Measurements from ENCODE around the gene SUN3. TPM values are rescaled to one million over a fixed set of nuclear protein-coding genes. Genes with fewer than 3 reads are reported as not detected.
A peak's percentile ranks its signal among the peaks of the same experiment; 100 is the strongest.

SUN3 gene
- polyA plus RNA-seq, 2 donors: 0.02 TPM; not detected in 1

DNA sequence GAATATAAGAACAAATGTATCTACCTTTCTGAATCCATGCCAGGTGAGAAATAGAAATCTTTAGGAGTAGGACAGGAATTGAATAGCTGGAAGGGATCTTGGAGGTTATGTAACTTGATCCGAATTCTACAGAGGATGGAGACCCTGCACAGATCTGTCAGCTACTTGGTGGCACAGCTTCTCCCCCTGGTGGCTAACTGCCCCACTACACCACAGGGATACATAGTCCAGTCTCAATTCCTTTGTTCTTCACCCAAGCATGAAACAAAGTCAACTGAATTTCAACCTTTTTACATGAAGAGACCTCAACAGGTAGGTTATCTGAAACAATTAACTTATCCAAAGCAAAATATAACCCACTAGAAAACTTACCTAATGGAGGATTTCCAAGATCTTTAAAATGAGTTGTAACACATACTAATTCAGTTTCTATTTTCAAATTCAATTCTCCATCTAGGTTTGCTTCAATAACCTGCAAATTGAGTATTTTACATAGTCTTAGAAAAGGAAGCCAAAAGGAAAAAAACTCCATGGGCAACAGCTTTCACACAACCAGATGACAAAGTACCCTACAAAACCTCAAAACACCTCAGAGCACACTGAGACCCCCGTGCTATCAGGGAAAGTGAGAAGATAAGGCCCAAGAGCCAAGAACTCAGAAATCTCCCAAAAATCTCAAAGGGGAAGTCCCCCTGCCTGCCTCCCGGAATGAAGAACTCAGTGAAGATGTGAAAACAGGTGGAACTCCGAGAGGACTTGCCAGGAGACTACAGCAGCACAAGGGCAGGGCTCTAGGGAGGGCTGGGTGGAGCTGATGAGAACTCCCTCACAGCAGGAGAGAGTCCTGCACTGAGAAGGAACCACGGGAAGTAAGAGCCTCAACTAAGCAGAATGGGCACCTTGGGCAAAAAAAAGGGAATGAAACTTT lies 59.8 kb downstream of the SUN3 start:
- no peaks in the 10 kb centered on the region for H3K9me3 ChIP-seq (ENCODE audit: control insufficient read depth in 2 of 2, insufficient read depth in 1 of 2, low read depth in 1 of 2, low read length in 1 of 2)
- no peaks in the 10 kb centered on the region for H3K27me3 ChIP-seq (ENCODE audit: control insufficient read depth in 1 of 2, insufficient read depth in 2 of 2, low read length in 2 of 2)
- WGBS, 2 donors: 56 to 60% methylated on average over 5 of the region's 5 CpGs
- no peak overlapping the region for H3K4me3 ChIP-seq (ENCODE audit: low read depth in 1 of 2, low read length in 2 of 2)
- H3K4me1 ChIP-seq (ENCODE audit: control insufficient read depth in 2 of 2, insufficient read depth in 2 of 2, low read length in 1 of 2): no peaks in the 10 kb centered on the region
- peak overlapping the region; percentile 66 to 79 for H3K27ac ChIP-seq (ENCODE audit: low read depth in 2 of 2, low read length in 1 of 2)
- H3K36me3 ChIP-seq (ENCODE audit: control insufficient read depth in 2 of 2, insufficient read depth in 2 of 2, low read length in 1 of 2): peaks cover 27 to 36% of the 10 kb centered on the region in 2 donors

DNA sequence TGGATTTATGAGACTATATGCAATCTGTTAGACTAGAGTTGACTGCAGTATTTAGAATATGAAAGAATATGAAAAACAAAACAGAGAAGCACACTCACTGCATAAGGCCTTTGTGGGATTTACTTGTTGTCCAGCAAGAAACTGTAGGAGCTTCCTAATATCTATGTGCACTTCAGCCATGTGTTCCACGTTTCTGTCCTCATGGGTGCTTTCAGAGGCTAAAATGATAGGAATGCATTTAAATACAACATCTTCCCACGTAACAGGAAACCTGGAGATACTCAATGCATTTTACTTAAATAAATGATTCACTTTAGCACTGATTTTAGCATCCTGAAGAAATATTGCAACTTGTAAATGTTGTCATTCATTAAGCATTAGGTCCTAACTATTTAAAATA lies 61.2 kb downstream of the SUN3 start:
- Histone ChIP-seq H3K27me3 (ENCODE audit: control insufficient read depth in 1 of 2, insufficient read depth in 2 of 2, low read length in 2 of 2) (no peaks in the 10 kb centered on the region), H3K9me3 (ENCODE audit: control insufficient read depth in 2 of 2, insufficient read depth in 1 of 2, low read depth in 1 of 2, low read length in 1 of 2) (no peaks in the 10 kb centered on the region), H3K4me3 (ENCODE audit: low read depth in 1 of 2, low read length in 2 of 2) (no peak overlapping the region), H3K27ac (ENCODE audit: low read depth in 2 of 2, low read length in 1 of 2) (no peak overlapping the region), H3K4me1 (ENCODE audit: control insufficient read depth in 2 of 2, insufficient read depth in 2 of 2, low read length in 1 of 2) (no peaks in the 10 kb centered on the region), H3K36me3 (ENCODE audit: control insufficient read depth in 2 of 2, insufficient read depth in 2 of 2, low read length in 1 of 2) (peaks cover 30 to 33% of the 10 kb centered on the region in 2 donors)
- 89 to 92% methylated on average over 2 of the region's 2 CpGs for WGBS, 2 donors

DNA sequence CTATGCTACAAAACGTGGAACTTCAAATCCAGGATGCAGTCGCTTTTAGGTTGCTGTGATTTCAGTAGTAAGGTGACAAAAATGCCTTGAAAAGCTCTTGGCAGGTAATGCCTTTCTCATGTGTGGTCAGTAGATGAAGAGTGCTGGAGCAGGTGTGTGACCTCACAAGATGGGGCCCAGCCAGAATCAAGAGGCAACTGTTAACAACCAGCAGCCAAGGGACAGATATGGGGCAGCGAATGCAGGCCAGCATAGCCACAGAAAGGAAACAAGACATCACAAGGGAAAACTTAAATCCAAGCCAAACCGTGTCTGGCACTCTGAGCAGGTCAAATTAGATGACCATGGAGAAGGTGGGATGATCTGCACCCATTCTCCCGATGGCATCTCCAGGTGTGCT lies 61.8 kb downstream of the SUN3 start:
- no peaks in the 10 kb centered on the region for H3K9me3 ChIP-seq (ENCODE audit: control insufficient read depth in 2 of 2, insufficient read depth in 1 of 2, low read depth in 1 of 2, low read length in 1 of 2)
- H3K4me1 ChIP-seq (ENCODE audit: control insufficient read depth in 2 of 2, insufficient read depth in 2 of 2, low read length in 1 of 2): no peaks in the 10 kb centered on the region
- H3K4me3 ChIP-seq (ENCODE audit: low read depth in 1 of 2, low read length in 2 of 2): no peak overlapping the region
- H3K36me3 ChIP-seq (ENCODE audit: control insufficient read depth in 2 of 2, insufficient read depth in 2 of 2, low read length in 1 of 2): peaks cover 33 to 35% of the 10 kb centered on the region in 2 donors
- H3K27me3 ChIP-seq (ENCODE audit: control insufficient read depth in 1 of 2, insufficient read depth in 2 of 2, low read length in 2 of 2): no peaks in the 10 kb centered on the region
- 93 to 96% methylated on average over 5 of the region's 5 CpGs for WGBS, 2 donors
- H3K27ac ChIP-seq (ENCODE audit: low read depth in 2 of 2, low read length in 1 of 2): no peak overlapping the region

DNA sequence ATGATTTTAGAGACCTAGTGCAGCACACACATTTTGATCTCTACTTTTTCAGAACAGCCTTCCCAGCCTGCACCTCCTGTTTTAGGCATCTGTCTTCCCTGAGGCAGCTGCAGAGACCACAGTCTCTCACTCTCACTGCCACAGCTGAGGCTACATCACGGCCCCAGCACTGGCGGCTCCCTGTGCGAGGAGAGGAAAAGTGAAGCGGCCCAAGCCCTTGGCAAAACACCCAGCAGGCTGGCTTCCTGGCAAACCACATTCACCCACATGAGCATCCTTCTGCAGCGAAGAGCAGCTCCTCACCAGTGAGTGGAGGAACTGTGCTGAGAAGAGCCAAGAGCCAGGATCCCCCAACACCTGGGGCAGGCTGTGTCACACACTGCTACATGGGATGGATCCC lies 63.5 kb downstream of the SUN3 start:
- no peaks in the 10 kb centered on the region for H3K9me3 ChIP-seq (ENCODE audit: control insufficient read depth in 2 of 2, insufficient read depth in 1 of 2, low read depth in 1 of 2, low read length in 1 of 2)
- no peaks in the 10 kb centered on the region for H3K4me1 ChIP-seq (ENCODE audit: control insufficient read depth in 2 of 2, insufficient read depth in 2 of 2, low read length in 1 of 2)
- no peak overlapping the region for H3K4me3 ChIP-seq (ENCODE audit: low read depth in 1 of 2, low read length in 2 of 2)
- 84 to 93% methylated on average over 5 of the region's 5 CpGs for WGBS, 2 donors
- H3K27me3 ChIP-seq (ENCODE audit: control insufficient read depth in 1 of 2, insufficient read depth in 2 of 2, low read length in 2 of 2): no peaks in the 10 kb centered on the region
- no peak overlapping the region for H3K27ac ChIP-seq (ENCODE audit: low read depth in 2 of 2, low read length in 1 of 2)
- H3K36me3 ChIP-seq (ENCODE audit: control insufficient read depth in 2 of 2, insufficient read depth in 2 of 2, low read length in 1 of 2): peaks cover 35 to 37% of the 10 kb centered on the region in 2 donors

DNA sequence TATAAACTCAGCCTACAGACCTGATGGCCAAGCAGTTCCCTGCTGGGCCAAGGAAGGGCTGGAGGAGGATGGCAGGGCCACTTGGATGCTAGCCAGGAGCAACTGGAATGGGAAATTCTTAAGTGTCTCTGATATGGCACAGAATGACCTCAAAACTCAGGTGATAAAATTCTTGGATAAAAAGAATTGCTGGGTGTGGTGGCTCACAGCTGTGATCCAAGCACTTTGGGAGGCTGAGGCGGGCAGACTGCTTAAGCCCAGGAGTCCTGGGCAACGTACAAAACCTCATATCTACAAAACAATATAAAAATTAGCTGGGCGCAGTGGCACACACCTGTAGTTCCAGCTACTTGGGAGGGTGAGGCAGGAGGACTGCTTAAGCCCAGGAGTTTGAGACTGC lies 66.6 kb downstream of the SUN3 start:
- no peaks in the 10 kb centered on the region for H3K27me3 ChIP-seq (ENCODE audit: control insufficient read depth in 1 of 2, insufficient read depth in 2 of 2, low read length in 2 of 2)
- H3K27ac ChIP-seq (ENCODE audit: low read depth in 2 of 2, low read length in 1 of 2): no peak overlapping the region
- 97% methylated on average over 3 of the region's 3 CpGs for WGBS, 2 donors
- H3K4me1 ChIP-seq (ENCODE audit: control insufficient read depth in 2 of 2, insufficient read depth in 2 of 2, low read length in 1 of 2): no peaks in the 10 kb centered on the region
- no peaks in the 10 kb centered on the region for H3K9me3 ChIP-seq (ENCODE audit: control insufficient read depth in 2 of 2, insufficient read depth in 1 of 2, low read depth in 1 of 2, low read length in 1 of 2)
- peaks cover 30 to 36% of the 10 kb centered on the region in 2 donors for H3K36me3 ChIP-seq (ENCODE audit: control insufficient read depth in 2 of 2, insufficient read depth in 2 of 2, low read length in 1 of 2)
- H3K4me3 ChIP-seq (ENCODE audit: low read depth in 1 of 2, low read length in 2 of 2): no peak overlapping the region

DNA sequence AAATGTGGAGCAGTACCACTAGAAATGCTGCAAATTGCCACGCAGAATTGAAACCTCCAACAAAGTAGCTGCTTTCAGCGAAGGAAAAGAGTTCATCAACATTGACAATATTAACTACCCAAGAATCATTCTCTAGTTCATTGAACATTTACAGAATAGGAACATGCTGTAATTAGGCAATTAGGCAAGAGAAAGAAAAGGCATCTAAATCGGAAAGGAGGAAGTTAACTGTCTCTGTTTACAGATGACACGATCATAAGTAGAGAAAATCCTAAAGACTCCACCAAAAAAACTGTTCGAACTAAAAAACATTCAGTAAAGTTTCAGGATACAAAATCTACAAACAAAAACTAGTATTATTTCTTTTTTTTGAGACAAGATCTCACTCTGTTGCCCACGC lies 71.8 kb downstream of the SUN3 start:
- Histone ChIP-seq H3K36me3 (ENCODE audit: control insufficient read depth in 2 of 2, insufficient read depth in 2 of 2, low read length in 1 of 2) (peaks cover 0 to 12% of the 10 kb centered on the region in 2 donors), H3K27ac (ENCODE audit: low read depth in 2 of 2, low read length in 1 of 2) (no peak overlapping the region), H3K4me1 (ENCODE audit: control insufficient read depth in 2 of 2, insufficient read depth in 2 of 2, low read length in 1 of 2) (no peaks in the 10 kb centered on the region), H3K27me3 (ENCODE audit: control insufficient read depth in 1 of 2, insufficient read depth in 2 of 2, low read length in 2 of 2) (no peaks in the 10 kb centered on the region), H3K4me3 (ENCODE audit: low read depth in 1 of 2, low read length in 2 of 2) (no peak overlapping the region), H3K9me3 (ENCODE audit: control insufficient read depth in 2 of 2, insufficient read depth in 1 of 2, low read depth in 1 of 2, low read length in 1 of 2) (no peaks in the 10 kb centered on the region)
- WGBS, 2 donors: 78 to 87% methylated on average over 6 of the region's 6 CpGs

DNA sequence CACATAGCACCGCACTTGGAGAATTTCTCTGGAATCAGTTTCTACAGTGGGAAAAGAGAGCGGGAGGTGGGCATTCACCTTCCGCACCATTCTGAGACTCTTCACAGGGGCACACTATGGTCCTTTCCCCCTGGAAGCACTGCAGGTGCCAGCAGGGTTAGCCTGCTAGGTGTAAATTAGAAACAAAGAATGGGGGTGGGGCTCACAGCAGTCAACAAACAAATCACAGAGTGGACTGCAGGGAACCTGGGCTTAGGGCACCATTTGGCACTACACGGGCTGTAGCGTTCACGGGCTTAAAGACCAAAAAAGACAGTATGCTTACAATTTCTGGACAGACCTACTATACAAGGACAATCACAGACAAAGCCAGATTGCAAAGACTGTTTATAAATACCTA lies 72.7 kb downstream of the SUN3 start:
- no peaks in the 10 kb centered on the region for H3K4me1 ChIP-seq (ENCODE audit: control insufficient read depth in 2 of 2, insufficient read depth in 2 of 2, low read length in 1 of 2)
- 85% methylated on average over 6 of the region's 6 CpGs for WGBS, 2 donors
- no peak overlapping the region for H3K27ac ChIP-seq (ENCODE audit: low read depth in 2 of 2, low read length in 1 of 2)
- no peaks in the 10 kb centered on the region for H3K27me3 ChIP-seq (ENCODE audit: control insufficient read depth in 1 of 2, insufficient read depth in 2 of 2, low read length in 2 of 2)
- H3K36me3 ChIP-seq (ENCODE audit: control insufficient read depth in 2 of 2, insufficient read depth in 2 of 2, low read length in 1 of 2): peaks cover 0 to 7% of the 10 kb centered on the region in 2 donors
- no peaks in the 10 kb centered on the region for H3K9me3 ChIP-seq (ENCODE audit: control insufficient read depth in 2 of 2, insufficient read depth in 1 of 2, low read depth in 1 of 2, low read length in 1 of 2)
- no peak overlapping the region for H3K4me3 ChIP-seq (ENCODE audit: low read depth in 1 of 2, low read length in 2 of 2)

DNA sequence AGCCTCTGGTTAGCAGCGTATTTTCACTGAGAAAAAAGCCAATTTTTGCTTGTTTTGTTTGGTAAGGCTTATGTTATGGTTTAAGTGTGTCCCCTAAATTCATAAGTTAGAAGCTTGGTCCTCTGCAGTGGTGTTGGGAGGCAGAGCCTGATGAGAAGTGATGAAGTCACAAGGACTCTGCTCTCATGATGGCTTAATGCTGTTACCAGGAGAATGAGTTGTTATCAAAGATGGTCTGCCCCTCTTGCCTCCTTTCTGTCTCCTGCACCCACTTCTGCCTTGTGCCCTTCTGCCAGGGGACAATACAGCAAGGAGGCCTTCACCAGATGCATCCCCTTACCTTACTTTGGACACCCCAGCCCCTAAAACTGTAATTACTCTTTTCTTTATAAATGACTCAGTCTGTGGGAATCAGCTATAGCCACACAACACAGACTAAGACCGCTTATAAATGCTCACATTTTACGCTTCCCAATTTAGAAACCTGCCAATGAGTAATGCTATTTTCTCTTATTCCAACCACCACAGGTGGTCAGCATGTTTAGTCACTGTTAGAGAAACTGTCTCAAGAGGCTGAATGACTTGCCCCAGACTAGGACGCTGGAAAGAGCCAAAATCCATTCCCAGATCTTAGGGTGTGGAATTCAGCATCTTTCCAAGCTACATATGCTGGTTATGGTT lies 74.5 kb downstream of the SUN3 start:
- no peaks in the 10 kb centered on the region for H3K27me3 ChIP-seq (ENCODE audit: control insufficient read depth in 1 of 2, insufficient read depth in 2 of 2, low read length in 2 of 2)
- WGBS, 2 donors: 89 to 90% methylated on average over 4 of the region's 4 CpGs
- no peak overlapping the region for H3K4me3 ChIP-seq (ENCODE audit: low read depth in 1 of 2, low read length in 2 of 2)
- H3K9me3 ChIP-seq (ENCODE audit: control insufficient read depth in 2 of 2, insufficient read depth in 1 of 2, low read depth in 1 of 2, low read length in 1 of 2): no peaks in the 10 kb centered on the region
- peaks cover 0 to 5% of the 10 kb centered on the region in 2 donors for H3K36me3 ChIP-seq (ENCODE audit: control insufficient read depth in 2 of 2, insufficient read depth in 2 of 2, low read length in 1 of 2)
- H3K27ac ChIP-seq (ENCODE audit: low read depth in 2 of 2, low read length in 1 of 2): no peak overlapping the region
- H3K4me1 ChIP-seq (ENCODE audit: control insufficient read depth in 2 of 2, insufficient read depth in 2 of 2, low read length in 1 of 2): no peaks in the 10 kb centered on the region

DNA sequence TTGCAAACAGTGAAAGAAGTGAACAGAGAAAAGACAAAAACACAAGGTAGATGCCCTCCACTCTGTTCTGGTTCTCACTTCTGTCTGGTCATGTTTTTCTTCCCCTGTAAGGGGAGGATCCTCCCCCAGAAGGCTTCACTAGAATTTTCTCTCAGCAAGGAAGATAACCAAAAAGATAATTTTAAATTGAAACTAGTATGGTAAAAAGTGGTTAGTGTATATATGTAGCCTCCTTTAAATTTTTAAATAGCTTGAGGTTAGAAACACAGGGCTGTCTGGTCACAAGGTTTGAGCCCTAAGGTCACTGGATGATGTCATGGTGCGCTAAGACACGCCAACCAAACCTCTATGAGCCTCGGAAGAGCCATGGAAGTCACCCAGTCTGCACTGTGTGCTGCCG lies 75.1 kb downstream of the SUN3 start:
- Histone ChIP-seq H3K9me3 (ENCODE audit: control insufficient read depth in 2 of 2, insufficient read depth in 1 of 2, low read depth in 1 of 2, low read length in 1 of 2) (no peaks in the 10 kb centered on the region), H3K27me3 (ENCODE audit: control insufficient read depth in 1 of 2, insufficient read depth in 2 of 2, low read length in 2 of 2) (no peaks in the 10 kb centered on the region), H3K27ac (ENCODE audit: low read depth in 2 of 2, low read length in 1 of 2) (no peak overlapping the region), H3K4me3 (ENCODE audit: low read depth in 1 of 2, low read length in 2 of 2) (no peak overlapping the region), H3K36me3 (ENCODE audit: control insufficient read depth in 2 of 2, insufficient read depth in 2 of 2, low read length in 1 of 2) (peaks cover 0 to 5% of the 10 kb centered on the region in 2 donors), H3K4me1 (ENCODE audit: control insufficient read depth in 2 of 2, insufficient read depth in 2 of 2, low read length in 1 of 2) (no peaks in the 10 kb centered on the region)
- WGBS, 2 donors: 89 to 94% methylated on average over 4 of the region's 4 CpGs
